Keratinocyte (primary cell): ENCODE data around the gene GPR3. TPM values are rescaled to one million over a fixed set of nuclear protein-coding genes. Genes with fewer than 3 reads are reported as not detected.

Experiments used
- DNase-seq: peaks from one replicate; pipeline ENCODE4 v3.0.0-alpha.2; 2011; ENCODE audit warnings: low read depth, missing footprints, low spot score
- FAIRE-seq: peaks from 2 replicates; lab custom pipeline; 2011; peaks lifted over from hg19 to GRCh38; lab: Jason Lieb, UNC
- H2AFZ ChIP-seq: 2 replicates; pipeline ENCODE4 v1.6.0; 2012; ENCODE audit warnings: low read length, control low read depth, inconsistent platforms; ENCODE audit not compliant: control insufficient read depth
- H3K27ac ChIP-seq: 2 replicates; pipeline ENCODE4 v1.5.1; 2011; ENCODE audit warnings: low read length; ENCODE audit not compliant: control insufficient read depth, insufficient read depth
- H3K27me3 ChIP-seq: 3 replicates; pipeline ENCODE4 v1.6.0; 2011; ENCODE audit warnings: low read length; ENCODE audit not compliant: control insufficient read depth, insufficient read depth; ENCODE audit errors: extremely low read depth
- H3K36me3 ChIP-seq, 2 experiments: 2 replicates in 1 of 2; 3 replicates in 1 of 2; pipeline ENCODE4 v1.5.1; 2011; ENCODE audit warnings: low read length in 2 of 2, mild to moderate bottlenecking in 1 of 2; ENCODE audit not compliant: control insufficient read depth in 2 of 2, insufficient read depth in 2 of 2; ENCODE audit errors: extremely low read depth in 1 of 2
- H3K4me1 ChIP-seq: 3 replicates; pipeline ENCODE4 v1.5.1; 2011; ENCODE audit warnings: low read length; ENCODE audit not compliant: control insufficient read depth, insufficient read depth; ENCODE audit errors: extremely low read depth
- H3K4me2 ChIP-seq: 3 replicates; pipeline ENCODE4 v1.6.0; 2011; ENCODE audit warnings: low read depth, low read length; ENCODE audit not compliant: control insufficient read depth, insufficient read depth; ENCODE audit errors: extremely low read depth
- H3K4me3 ChIP-seq, 3 experiments: fragments of 200-600 bp in 1 of 3; sonication (generic) in 1 of 3; 2 replicates in 2 of 3; 3 replicates in 1 of 3; pipeline ENCODE4 v1.5.1; 2011 to 2016; ENCODE audit warnings: low read length in 3 of 3, mild to moderate bottlenecking in 3 of 3, control low read depth in 2 of 3, inconsistent platforms in 1 of 3, low read depth in 1 of 3, mixed read lengths in 1 of 3, mixed run types in 1 of 3, moderate library complexity in 1 of 3; ENCODE audit not compliant: control insufficient read depth in 2 of 3, insufficient read depth in 2 of 3; ENCODE audit errors: extremely low read depth in 1 of 3
- H3K79me2 ChIP-seq: 2 replicates; pipeline ENCODE4 v1.6.0; 2012; ENCODE audit warnings: low read length; ENCODE audit not compliant: control insufficient read depth, insufficient read depth
- H3K9ac ChIP-seq: 3 replicates; pipeline ENCODE4 v1.6.0; 2011; ENCODE audit warnings: low read length; ENCODE audit not compliant: control insufficient read depth, insufficient read depth; ENCODE audit errors: extremely low read depth
- H3K9me1 ChIP-seq: 3 replicates; pipeline ENCODE4 v1.6.0; 2011; ENCODE audit warnings: low read length; ENCODE audit not compliant: control insufficient read depth, insufficient read depth; ENCODE audit errors: extremely low read depth
- H3K9me3 ChIP-seq: 2 replicates; pipeline ENCODE4 v1.5.1; 2012; ENCODE audit warnings: low read depth, low read length; ENCODE audit not compliant: control insufficient read depth
- H4K20me1 ChIP-seq: 3 replicates; pipeline ENCODE4 v1.6.0; 2011; ENCODE audit warnings: low read length; ENCODE audit not compliant: control insufficient read depth, insufficient read depth; ENCODE audit errors: extremely low read depth
- EZH2 ChIP-seq: IDR thresholded peaks from one replicate; pipeline ENCODE4 v1.6.1; 2012; ENCODE audit warnings: inconsistent platforms, mild to moderate bottlenecking, low read length, moderate library complexity
- dilution Hi-C: fragments of 300-500 bp; cut with MboI; formaldehyde crosslinking; loops from one replicate; pipeline ENCODE4 v1.7.0; 2020; ENCODE audit warnings: low sequenced_read_pairs; ENCODE audit not compliant: extremely low pct_ligation_motif_present
- polyA plus RNA-seq, 5 experiments: library from polyadenylated mRNA; depleted of rRNA in 3 of 5; stranded (reverse) in 3 of 5; stranded (forward) in 1 of 5; unstranded in 1 of 5; fragments of >200 nt; gene quantifications; 1 replicate in 1 of 5; 2 replicates in 3 of 5; 3 replicates in 1 of 5; pipeline versions ENCODE4 v1.2.1 to v1.2.3, GENCODE V29; 2011 to 2012; ENCODE audit warnings: missing spikeins in 2 of 5, low read depth in 1 of 5, low replicate concordance in 1 of 5
- TF ChIP-seq, protein P1 (sequence below), 3 experiments: IDR thresholded peaks in 1 of 3; conservative IDR thresholded peaks in 1 of 3; optimal IDR thresholded peaks in 1 of 3; 2 replicates in 2 of 3; 3 replicates in 1 of 3; pipeline versions ENCODE3 to v1.5.1; 2011; ENCODE audit warnings: low read length in 3 of 3, mild to moderate bottlenecking in 3 of 3, moderate library complexity in 2 of 3, control low read depth in 1 of 3, inconsistent platforms in 1 of 3; ENCODE audit not compliant: insufficient read depth in 2 of 3; ENCODE audit errors: extremely low read depth in 1 of 3

GPR3 gene
- polyA plus RNA-seq, 1 donor (not counting 4 experiments of a cell fraction or from before 2014, with no cell fraction given) = 1.4 TPM

DNA sequence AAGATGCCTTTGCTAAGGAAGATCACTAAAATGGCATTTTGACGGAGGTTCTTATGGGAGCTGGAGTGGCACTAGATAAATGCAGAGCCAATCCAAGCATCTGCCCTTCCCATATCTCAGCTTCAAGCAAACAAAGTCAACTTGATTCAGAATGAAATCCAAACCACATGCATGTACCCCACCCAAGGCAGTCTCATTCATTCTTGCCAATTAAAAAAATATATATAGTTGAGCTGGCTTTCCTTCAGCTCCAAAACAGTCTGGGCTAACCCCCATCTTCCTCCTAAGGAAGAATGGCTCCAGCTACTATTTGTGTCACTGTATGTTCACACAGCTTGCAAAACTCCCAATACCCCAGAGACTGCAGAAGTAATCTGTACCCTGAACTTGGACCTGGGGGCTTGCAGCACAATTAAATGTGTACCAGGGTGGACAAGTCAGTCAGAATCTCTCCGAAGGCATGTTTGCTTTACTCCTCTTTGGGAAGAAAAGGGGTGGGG lies 35.4 kb downstream of the GPR3 start:
- Histone ChIP-seq H3K9me3 (no peaks in the 10 kb centered on the region), H3K27ac (no peak overlapping the region), H3K36me3 (peaks cover 7 to 15% of the 10 kb centered on the region in 2 experiments), H3K9me1 (no peaks in the 10 kb centered on the region), H4K20me1 (peaks cover 7% of the 10 kb centered on the region), H3K4me1 (peaks cover 10% of the 10 kb centered on the region), H3K79me2 (peaks cover 48% of the 10 kb centered on the region), H3K4me3 (no peak overlapping the region), H2AFZ (no peak overlapping the region), H3K4me2 (no peak overlapping the region), H3K9ac (no peak overlapping the region), H3K27me3 (no peaks in the 10 kb centered on the region)
- FAIRE-seq = no peak
- no peak for TF ChIP-seq EZH2
- TF ChIP-seq, protein P1, sequence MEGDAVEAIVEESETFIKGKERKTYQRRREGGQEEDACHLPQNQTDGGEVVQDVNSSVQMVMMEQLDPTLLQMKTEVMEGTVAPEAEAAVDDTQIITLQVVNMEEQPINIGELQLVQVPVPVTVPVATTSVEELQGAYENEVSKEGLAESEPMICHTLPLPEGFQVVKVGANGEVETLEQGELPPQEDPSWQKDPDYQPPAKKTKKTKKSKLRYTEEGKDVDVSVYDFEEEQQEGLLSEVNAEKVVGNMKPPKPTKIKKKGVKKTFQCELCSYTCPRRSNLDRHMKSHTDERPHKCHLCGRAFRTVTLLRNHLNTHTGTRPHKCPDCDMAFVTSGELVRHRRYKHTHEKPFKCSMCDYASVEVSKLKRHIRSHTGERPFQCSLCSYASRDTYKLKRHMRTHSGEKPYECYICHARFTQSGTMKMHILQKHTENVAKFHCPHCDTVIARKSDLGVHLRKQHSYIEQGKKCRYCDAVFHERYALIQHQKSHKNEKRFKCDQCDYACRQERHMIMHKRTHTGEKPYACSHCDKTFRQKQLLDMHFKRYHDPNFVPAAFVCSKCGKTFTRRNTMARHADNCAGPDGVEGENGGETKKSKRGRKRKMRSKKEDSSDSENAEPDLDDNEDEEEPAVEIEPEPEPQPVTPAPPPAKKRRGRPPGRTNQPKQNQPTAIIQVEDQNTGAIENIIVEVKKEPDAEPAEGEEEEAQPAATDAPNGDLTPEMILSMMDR (optimal IDR thresholded peaks at IDR 0.05 in 1 of 3, IDR thresholded peaks at IDR 0.05 in 1 of 3, conservative IDR thresholded peaks at IDR 0.05 in 1 of 3; ENCODE audit: extremely low read depth in 1 of 3, insufficient read depth in 2 of 3, low read length in 3 of 3) = no peak
- no peak for DNase-seq
- dilution Hi-C loops = no loop called here

DNA sequence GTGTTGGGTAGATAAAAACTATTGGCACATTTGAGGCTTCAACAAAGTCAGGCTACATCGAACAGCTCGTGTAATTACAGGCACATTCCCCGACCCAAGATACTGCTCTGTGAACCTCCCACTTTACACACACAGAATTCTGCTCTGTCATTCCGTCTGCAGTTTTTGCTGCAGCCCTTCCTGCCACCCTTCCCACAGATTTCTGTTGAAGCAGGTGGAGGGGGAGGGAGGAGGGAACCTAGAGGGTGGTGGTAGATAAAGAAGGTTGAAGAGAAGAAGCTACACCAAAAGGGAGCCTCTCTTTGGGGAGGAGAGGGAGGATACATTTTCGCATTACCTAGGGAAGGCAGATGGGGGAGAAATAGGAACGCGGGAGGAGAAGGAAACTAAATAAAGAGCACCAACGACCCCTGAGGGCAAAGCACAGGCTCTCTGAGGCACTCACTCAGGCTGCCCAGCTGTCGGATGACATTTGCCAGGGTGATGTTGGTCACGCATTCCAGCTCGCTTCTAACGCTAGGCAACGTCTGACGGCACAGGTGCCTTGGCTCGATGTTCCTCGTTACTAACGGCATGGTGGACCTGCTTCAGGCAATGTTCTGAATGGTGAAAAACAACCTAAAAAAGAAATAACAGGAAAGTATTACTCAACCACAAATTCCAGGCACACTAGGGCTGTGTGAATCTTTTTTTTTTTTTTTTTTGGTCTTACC lies 36.0 kb downstream of the GPR3 start:
- no peak for FAIRE-seq
- dilution Hi-C loops = no loop called here
- no peak overlapping the region for H3K9ac ChIP-seq
- H3K9me3 ChIP-seq = no peaks in the 10 kb centered on the region
- H4K20me1 ChIP-seq = peaks cover 7% of the 10 kb centered on the region
- TF ChIP-seq EZH2 = no peak
- TF ChIP-seq, protein P1 (optimal IDR thresholded peaks at IDR 0.05 in 1 of 3, IDR thresholded peaks at IDR 0.05 in 1 of 3, conservative IDR thresholded peaks at IDR 0.05 in 1 of 3; ENCODE audit: extremely low read depth in 1 of 3, insufficient read depth in 2 of 3, low read length in 3 of 3) = no peak
- H3K27me3 ChIP-seq = no peaks in the 10 kb centered on the region
- H3K79me2 ChIP-seq = peaks cover 52% of the 10 kb centered on the region
- no peak overlapping the region for H3K4me2 ChIP-seq
- peaks cover 10% of the 10 kb centered on the region for H3K4me1 ChIP-seq
- no peak overlapping the region for H3K4me3 ChIP-seq
- H2AFZ ChIP-seq = no peak overlapping the region
- H3K36me3 ChIP-seq = peaks cover 7 to 15% of the 10 kb centered on the region in 2 experiments
- DNase-seq = no peak
- no peak overlapping the region for H3K27ac ChIP-seq
- H3K9me1 ChIP-seq = no peaks in the 10 kb centered on the region
